Astrocyte (in vitro differentiated cells and primary cell): Measurements from ENCODE around the gene HFM1.

Experiments used
- CTCF ChIP-seq: IDR thresholded peaks from 2 replicates; pipeline ENCODE4 v1.5.1; 2011; ENCODE audit warnings: low read depth, mild to moderate bottlenecking, inconsistent platforms, low read length, moderate library complexity; ENCODE audit not compliant: insufficient read depth
- EZH2 ChIP-seq: IDR thresholded peaks from 2 replicates; pipeline ENCODE4 v1.6.1; 2012; ENCODE audit warnings: mild to moderate bottlenecking, low read length, inconsistent platforms; ENCODE audit not compliant: insufficient read depth

- TF ChIP-seq CTCF (no peak), EZH2 (no peak)
These were observed 36.2 kb upstream of the HFM1 start for GRCh38 chr1:91440847-91441246.
